Measurements from ENCODE around the gene UROC1.

UROC1 gene

DNA sequence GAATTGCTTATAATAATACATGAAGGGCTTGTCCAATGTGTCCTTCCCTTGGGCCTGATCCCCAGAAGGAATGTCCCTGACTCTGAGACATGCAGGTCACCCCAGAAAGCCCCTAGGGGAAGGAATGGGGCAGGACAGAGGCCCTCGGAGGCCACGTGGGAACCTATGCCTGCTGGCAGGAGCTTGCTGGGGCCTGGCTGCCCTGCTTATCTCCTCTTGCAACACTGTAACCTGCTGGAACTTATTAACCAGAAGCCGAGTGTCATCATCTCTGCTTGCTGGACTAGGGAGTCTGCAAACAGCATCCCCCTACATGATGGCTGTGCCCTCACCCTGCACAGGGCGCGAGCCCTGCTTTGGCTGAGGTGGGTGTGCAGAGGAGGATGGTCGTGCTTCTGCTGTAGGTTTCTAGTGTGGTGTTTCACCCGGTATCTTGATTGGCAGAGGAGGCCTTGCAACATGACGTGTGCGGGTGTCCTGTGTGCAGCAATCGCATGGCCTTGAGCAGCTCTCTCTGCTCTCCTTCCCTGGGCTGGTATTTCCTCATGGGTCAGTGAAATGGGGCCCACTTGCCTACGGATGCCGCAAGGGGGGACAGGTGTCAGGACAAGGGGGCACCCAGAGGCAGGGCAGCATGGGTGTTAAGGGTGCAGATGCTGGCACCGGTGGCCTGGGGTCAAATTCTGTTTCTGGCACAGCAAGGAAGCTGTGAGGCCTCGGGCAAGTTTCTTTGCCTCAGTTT is 11.4 kb upstream of the UROC1 start:
- Mint-ChIP-seq H3K27ac (no peak overlapping the region), H3K9me3 (no peaks in the 10 kb centered on the region), H3K4me1 (ENCODE audit: low read depth) (no peaks in the 10 kb centered on the region), H3K4me3 (no peak overlapping the region), H3K36me3 (ENCODE audit: low read depth) (no peaks in the 10 kb centered on the region), H3K27me3 (peaks cover 5% of the 10 kb centered on the region)

DNA sequence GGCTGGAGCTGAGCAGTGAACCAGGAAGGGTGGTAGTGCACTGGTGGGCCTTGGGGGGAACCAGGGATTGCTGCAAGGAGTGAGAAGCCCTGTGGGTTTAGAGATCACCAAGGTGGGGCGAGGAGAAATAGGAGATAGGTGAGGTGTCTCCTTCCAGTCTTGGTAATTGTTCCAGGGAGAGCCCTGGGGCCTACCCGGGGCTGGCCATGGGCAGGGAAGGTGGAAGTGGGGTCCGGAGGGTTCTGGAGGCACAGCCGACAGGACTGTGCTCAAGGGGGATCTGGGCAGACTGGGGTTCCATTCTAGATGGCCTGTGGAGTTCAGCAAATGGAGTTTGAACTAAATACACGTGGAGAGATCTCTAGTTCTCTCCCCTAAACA is 10.8 kb upstream of the UROC1 start:
- no peaks in the 10 kb centered on the region for H3K36me3 Mint-ChIP-seq (ENCODE audit: low read depth)
- H3K4me1 Mint-ChIP-seq (ENCODE audit: low read depth) = no peaks in the 10 kb centered on the region
- no peak overlapping the region for H3K27ac Mint-ChIP-seq
- peaks cover 8% of the 10 kb centered on the region for H3K27me3 Mint-ChIP-seq
- H3K9me3 Mint-ChIP-seq = no peaks in the 10 kb centered on the region
- no peak overlapping the region for H3K4me3 Mint-ChIP-seq

- Mint-ChIP-seq H3K9me3 (no peaks in the 10 kb centered on the region), H3K36me3 (ENCODE audit: low read depth) (no peaks in the 10 kb centered on the region), H3K4me3 (no peak overlapping the region), H3K27me3 (peaks cover 14% of the 10 kb centered on the region), H3K27ac (no peak overlapping the region), H3K4me1 (ENCODE audit: low read depth) (no peaks in the 10 kb centered on the region)
Measured at GRCh38 chr3:126527455-126528211, 10.1 kb upstream of the UROC1 start.

- H3K4me3 Mint-ChIP-seq = no peak overlapping the region
- H3K27me3 Mint-ChIP-seq = peaks cover 17% of the 10 kb centered on the region
- H3K4me1 Mint-ChIP-seq (ENCODE audit: low read depth) = no peaks in the 10 kb centered on the region
- H3K36me3 Mint-ChIP-seq (ENCODE audit: low read depth) = no peaks in the 10 kb centered on the region
- H3K9me3 Mint-ChIP-seq = no peaks in the 10 kb centered on the region
- no peak overlapping the region for H3K27ac Mint-ChIP-seq
Measured at GRCh38 chr3:126527006-126527405, 9.4 kb upstream of the UROC1 start.

DNA sequence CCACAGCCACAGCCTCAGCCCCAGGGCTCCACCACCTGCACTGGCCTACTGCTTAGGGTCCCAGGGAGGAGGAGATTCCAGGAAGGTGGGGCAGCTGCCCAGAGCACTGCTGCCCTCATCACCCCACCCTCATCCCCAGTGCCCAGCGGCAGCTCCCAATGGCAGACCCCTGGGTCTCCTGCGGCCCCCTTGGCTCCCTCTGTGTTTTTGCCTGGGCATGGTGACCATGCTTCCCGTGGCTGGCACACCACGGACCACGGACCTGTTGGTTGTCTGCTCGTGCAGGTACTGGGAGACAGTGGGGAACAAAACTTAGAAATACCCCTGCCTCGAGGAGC is 9.1 kb upstream of the UROC1 start:
- H3K27ac Mint-ChIP-seq = no peak overlapping the region
- H3K9me3 Mint-ChIP-seq = no peaks in the 10 kb centered on the region
- H3K36me3 Mint-ChIP-seq (ENCODE audit: low read depth) = no peaks in the 10 kb centered on the region
- H3K27me3 Mint-ChIP-seq = peaks cover 18% of the 10 kb centered on the region
- H3K4me1 Mint-ChIP-seq (ENCODE audit: low read depth) = no peaks in the 10 kb centered on the region
- H3K4me3 Mint-ChIP-seq = no peak overlapping the region

DNA sequence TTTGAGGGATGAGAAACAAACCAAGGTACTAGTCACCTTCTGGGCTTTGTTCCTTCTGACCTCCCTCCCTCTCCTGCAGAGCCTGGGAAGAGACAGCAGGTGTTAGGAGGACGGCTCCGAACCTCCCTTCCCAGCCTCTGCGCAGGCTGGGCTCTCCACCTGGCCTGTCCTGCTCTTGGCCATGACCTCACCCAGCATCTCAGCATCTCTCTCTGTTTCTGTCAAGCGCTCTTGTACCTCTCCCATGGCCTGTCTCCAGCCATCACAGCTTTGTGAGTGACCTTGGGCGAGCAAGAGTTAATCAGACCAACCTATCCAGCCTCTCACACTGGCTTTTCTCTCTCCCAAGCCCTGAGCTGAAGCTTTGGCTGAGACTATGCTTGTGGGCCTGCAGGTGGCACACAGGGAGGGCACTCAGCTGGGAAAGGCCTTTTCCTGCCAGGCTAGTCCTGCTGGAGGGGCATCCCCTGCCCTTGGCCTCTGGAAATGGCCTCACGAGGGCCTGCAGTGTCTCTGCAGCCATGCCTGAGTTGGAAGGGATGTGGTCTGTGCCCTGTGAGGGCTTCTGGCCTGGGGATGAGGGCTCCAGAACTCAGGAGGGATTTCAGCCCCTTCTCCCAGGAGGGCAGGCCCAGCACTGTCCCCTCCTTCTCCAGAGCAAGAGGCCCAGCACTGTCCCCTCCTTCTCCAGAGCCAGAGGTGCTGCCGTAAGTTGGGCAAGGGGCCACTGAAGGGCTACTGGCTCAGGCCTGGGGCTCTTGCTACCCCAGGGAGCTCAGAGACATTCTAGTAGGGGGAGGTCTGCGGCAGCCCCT is 8.5 kb upstream of the UROC1 start:
- Mint-ChIP-seq H3K27ac (no peak overlapping the region), H3K4me1 (ENCODE audit: low read depth) (no peaks in the 10 kb centered on the region), H3K36me3 (ENCODE audit: low read depth) (no peaks in the 10 kb centered on the region), H3K4me3 (no peak overlapping the region), H3K9me3 (no peaks in the 10 kb centered on the region), H3K27me3 (peaks cover 18% of the 10 kb centered on the region)

DNA sequence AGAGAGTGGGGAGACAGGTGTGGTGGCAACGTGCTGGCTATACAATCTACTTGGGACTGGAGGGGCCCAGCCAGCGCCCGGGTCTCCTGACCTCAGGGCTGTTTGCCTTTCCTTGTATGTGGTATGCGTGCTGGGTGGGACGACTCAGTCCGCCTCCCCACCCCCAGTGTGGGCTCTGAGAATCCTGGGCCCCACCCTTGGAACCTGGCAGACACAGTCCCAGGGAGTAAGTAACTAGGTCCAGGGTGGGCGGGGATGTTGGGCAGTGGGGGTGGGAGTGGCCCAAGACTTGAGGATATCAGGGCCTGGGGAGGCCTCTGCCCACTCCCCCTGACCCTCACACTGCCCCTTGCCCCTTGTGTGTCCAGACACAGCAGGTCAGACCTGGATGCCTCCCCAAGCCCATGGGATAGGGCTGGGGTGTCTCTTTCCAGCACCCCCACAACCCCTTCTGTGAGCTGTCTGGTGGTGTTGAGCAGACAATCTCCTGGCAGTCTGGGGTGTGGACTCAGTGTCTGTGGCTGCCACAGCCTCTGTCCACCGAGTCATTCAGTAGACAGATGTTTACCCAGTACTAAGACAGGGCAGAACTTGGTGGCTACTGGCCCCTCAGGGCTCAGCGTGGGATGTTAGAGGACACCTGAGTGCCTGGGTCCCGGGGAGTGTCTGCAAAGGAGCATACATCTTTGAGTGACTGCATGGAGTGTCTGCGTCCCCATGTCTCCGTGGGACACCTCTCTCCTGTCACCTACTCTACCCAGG is 7.7 kb upstream of the UROC1 start:
- H3K27me3 Mint-ChIP-seq = peaks cover 18% of the 10 kb centered on the region
- H3K4me1 Mint-ChIP-seq (ENCODE audit: low read depth) = no peaks in the 10 kb centered on the region
- H3K4me3 Mint-ChIP-seq = no peak overlapping the region
- H3K36me3 Mint-ChIP-seq (ENCODE audit: low read depth) = no peaks in the 10 kb centered on the region
- no peak overlapping the region for H3K27ac Mint-ChIP-seq
- no peaks in the 10 kb centered on the region for H3K9me3 Mint-ChIP-seq

GRCh38 chr3:126524429-126524988 is 6.9 kb upstream of the UROC1 start:
- H3K36me3 Mint-ChIP-seq (ENCODE audit: low read depth) = no peaks in the 10 kb centered on the region
- H3K9me3 Mint-ChIP-seq = no peaks in the 10 kb centered on the region
- peak overlapping the region; percentile 17 for H3K4me3 Mint-ChIP-seq
- no peak overlapping the region for H3K27ac Mint-ChIP-seq
- peaks cover 18% of the 10 kb centered on the region for H3K27me3 Mint-ChIP-seq
- no peaks in the 10 kb centered on the region for H3K4me1 Mint-ChIP-seq (ENCODE audit: low read depth)

GRCh38 chr3:126523745-126524428 is 6.3 kb upstream of the UROC1 start, which contains the start of gene CHST13:
Gene CHST13, plus strand, starts transcription at chr3:126524155. Its CDS starts 178 bp downstream, at chr3:126524333.
- no peaks in the 10 kb centered on the region for H3K9me3 Mint-ChIP-seq
- peaks cover 18% of the 10 kb centered on the region for H3K27me3 Mint-ChIP-seq
- no peaks in the 10 kb centered on the region for H3K4me1 Mint-ChIP-seq (ENCODE audit: low read depth)
- H3K27ac Mint-ChIP-seq = no peak within 1 kb of the TSS
- H3K4me3 Mint-ChIP-seq = peak within 1 kb of the TSS; percentile 17
- no peaks in the 10 kb centered on the region for H3K36me3 Mint-ChIP-seq (ENCODE audit: low read depth)

GRCh38 chr3:126522363-126522788 is 4.8 kb upstream of the UROC1 start:
- peaks cover 18% of the 10 kb centered on the region for H3K27me3 Mint-ChIP-seq
- no peaks in the 10 kb centered on the region for H3K9me3 Mint-ChIP-seq
- H3K4me3 Mint-ChIP-seq = no peak overlapping the region
- no peak overlapping the region for H3K27ac Mint-ChIP-seq
- H3K4me1 Mint-ChIP-seq (ENCODE audit: low read depth) = no peaks in the 10 kb centered on the region
- no peaks in the 10 kb centered on the region for H3K36me3 Mint-ChIP-seq (ENCODE audit: low read depth)

- Mint-ChIP-seq H3K4me3 (no peak overlapping the region), H3K36me3 (ENCODE audit: low read depth) (no peaks in the 10 kb centered on the region), H3K27ac (no peak overlapping the region), H3K9me3 (no peaks in the 10 kb centered on the region), H3K4me1 (ENCODE audit: low read depth) (no peaks in the 10 kb centered on the region), H3K27me3 (peaks cover 18% of the 10 kb centered on the region)
Measured at GRCh38 chr3:126521122-126521891, 3.7 kb upstream of the UROC1 start.

DNA sequence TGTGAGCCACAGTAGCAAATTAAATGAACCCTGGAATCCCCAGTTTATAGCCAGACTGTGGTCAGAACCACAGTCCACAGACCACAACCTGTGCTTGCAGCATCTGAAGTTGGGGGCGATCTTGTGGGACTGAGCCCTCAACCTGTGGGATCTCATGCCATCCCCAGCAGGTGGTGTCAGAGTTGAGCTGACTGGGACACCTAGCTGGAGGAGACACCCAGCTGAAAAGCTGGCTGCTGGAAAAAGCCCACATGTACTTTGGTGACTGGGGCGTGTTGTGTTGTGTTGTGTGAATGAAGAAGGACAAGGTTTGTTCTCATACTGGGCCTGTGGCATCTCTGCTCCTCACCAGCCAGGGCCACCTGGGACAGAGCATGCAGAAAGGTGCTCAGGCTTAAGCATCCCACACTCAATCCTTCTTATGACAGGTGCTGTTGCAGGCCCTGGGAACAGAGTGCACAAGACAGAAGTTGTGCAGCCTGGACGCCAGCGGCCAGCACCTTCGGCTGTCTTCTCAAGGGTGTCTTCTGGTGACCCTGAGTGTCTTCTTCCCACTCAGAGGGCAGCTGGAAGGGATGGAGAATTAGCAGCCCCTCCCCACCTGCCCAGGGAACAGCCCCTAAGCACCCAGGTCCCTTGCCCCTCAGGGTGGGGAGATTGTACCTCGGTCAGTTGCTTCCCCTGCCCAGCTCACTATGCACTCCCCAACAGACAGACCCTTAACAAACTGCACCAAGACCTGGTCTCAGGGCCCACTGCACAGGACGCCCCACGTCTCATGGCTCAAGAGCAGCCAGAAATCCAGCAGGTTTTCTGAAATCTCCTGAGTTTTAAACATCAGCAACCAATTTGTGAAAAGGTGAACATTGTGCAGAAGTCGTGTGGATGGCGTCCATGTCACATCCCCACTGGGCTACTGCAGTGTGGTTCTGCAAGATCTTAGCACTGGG is 2.2 kb upstream of the UROC1 start:
- no peaks in the 10 kb centered on the region for H3K4me1 Mint-ChIP-seq (ENCODE audit: low read depth)
- H3K27ac Mint-ChIP-seq = no peak overlapping the region
- no peak overlapping the region for H3K4me3 Mint-ChIP-seq
- no peaks in the 10 kb centered on the region for H3K9me3 Mint-ChIP-seq
- no peaks in the 10 kb centered on the region for H3K36me3 Mint-ChIP-seq (ENCODE audit: low read depth)
- H3K27me3 Mint-ChIP-seq = peaks cover 18% of the 10 kb centered on the region
